PC-3 (cell line): ENCODE results near the gene PUS3.

Experiments
- CTCF ChIP-seq: fragments of 300-600 bp; sonication (generic); conservative IDR thresholded peaks from 2 replicates; pipeline ENCODE4 v1.5.1; 2017; ENCODE audit warnings: antibody characterized with exemption, low read depth, mild to moderate bottlenecking, low read length
- EZH2phosphoT487 ChIP-seq: fragments of 300-600 bp; sonication (generic); IDR thresholded peaks from 2 replicates; pipeline ENCODE4 v1.6.1; 2018; ENCODE audit warnings: mild to moderate bottlenecking, antibody characterized with exemption, low read length, borderline replicate concordance

DNA sequence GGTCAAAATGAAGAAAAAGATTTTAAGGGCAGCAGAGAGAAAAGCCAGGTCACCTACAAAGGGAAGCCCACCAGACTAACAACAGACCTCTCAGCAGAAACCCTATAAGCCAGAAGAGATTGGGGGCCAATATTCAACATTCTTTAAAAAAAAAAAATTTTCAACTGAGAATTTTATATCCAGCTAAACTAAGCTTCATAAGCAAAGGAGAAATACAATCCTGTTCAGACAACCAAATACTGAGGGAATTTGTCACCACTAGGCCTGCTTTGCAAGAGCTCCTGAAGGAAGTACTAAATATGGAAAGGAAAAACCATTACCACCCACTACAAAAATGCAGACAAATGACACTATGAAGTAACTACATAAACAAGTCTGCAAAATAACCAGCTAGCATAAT, 56.8 kb downstream of the PUS3 start:
- no peak for TF ChIP-seq CTCF
- no peak for TF ChIP-seq EZH2phosphoT487
